DND-41 (cell line): ENCODE measurements around the gene MAP4K1.
A peak's percentile ranks its signal among the peaks of the same experiment; 100 is the strongest.

Source experiments
- ATAC-seq: fragments of 200-7000 bp; cut with Tn5 transposase; 3 replicates; pipeline ENCODE4 v1.9.1; 2021; ENCODE audit warnings: low read depth; ENCODE audit not compliant: insufficient read depth
- DNase-seq: peaks from one replicate; pipeline ENCODE4 v3.0.0-alpha.2; 2020
- H2AFZ ChIP-seq: 2 replicates; pipeline ENCODE4 v1.6.0; 2012; ENCODE audit warnings: low read depth, low read length
- H3K27ac ChIP-seq: 2 replicates; pipeline ENCODE4 v1.5.1; 2012; ENCODE audit warnings: low read length, inconsistent platforms
- H3K27me3 ChIP-seq: fragments of 200-600 bp; sonication (generic); 2 replicates; pipeline ENCODE4 v1.6.0; 2012; ENCODE audit warnings: low read length, mild to moderate bottlenecking, inconsistent platforms; ENCODE audit not compliant: insufficient read depth, poor library complexity
- H3K36me3 ChIP-seq: 2 replicates; pipeline ENCODE4 v1.5.1; 2012; ENCODE audit warnings: low read length, inconsistent platforms; ENCODE audit not compliant: insufficient read depth
- H3K4me1 ChIP-seq: 2 replicates; pipeline ENCODE4 v1.5.1; 2012; ENCODE audit warnings: mild to moderate bottlenecking, low read length; ENCODE audit not compliant: insufficient read depth
- H3K4me2 ChIP-seq: 2 replicates; pipeline ENCODE4 v1.6.0; 2012; ENCODE audit warnings: mild to moderate bottlenecking, moderate library complexity, low read length, inconsistent platforms; ENCODE audit not compliant: insufficient read depth
- H3K4me3 ChIP-seq, 2 experiments: fragments of 200-600 bp in 1 of 2; shearing (Covaris generic) in 1 of 2; 2 replicates each; pipeline ENCODE4 v1.5.1; 2012 to 2016; ENCODE audit warnings: inconsistent platforms in 2 of 2, low read length in 2 of 2, mild to moderate bottlenecking in 2 of 2, low read depth in 1 of 2, moderate library complexity in 1 of 2
- H3K79me2 ChIP-seq: 2 replicates; pipeline ENCODE4 v1.6.0; 2012; ENCODE audit warnings: low read length, inconsistent platforms; ENCODE audit not compliant: insufficient read depth
- H3K9ac ChIP-seq: 2 replicates; pipeline ENCODE4 v1.6.0; 2012; ENCODE audit warnings: low read depth, mild to moderate bottlenecking, inconsistent platforms, low read length, moderate library complexity
- H3K9me3 ChIP-seq: 2 replicates; pipeline ENCODE4 v1.5.1; 2012; ENCODE audit warnings: low read length, moderate library complexity, mild to moderate bottlenecking, inconsistent platforms; ENCODE audit not compliant: insufficient read depth, severe bottlenecking
- H4K20me1 ChIP-seq: 2 replicates; pipeline ENCODE4 v1.6.0; 2012; ENCODE audit warnings: low read length; ENCODE audit not compliant: insufficient read depth
- CTCF ChIP-seq: IDR thresholded peaks from 2 replicates; pipeline ENCODE4 v1.5.1; 2012; ENCODE audit warnings: borderline replicate concordance, low read length, moderate library complexity, mild to moderate bottlenecking; ENCODE audit not compliant: poor library complexity, severe bottlenecking; ENCODE audit errors: extremely low read depth
- EZH2 ChIP-seq: IDR thresholded peaks from 3 replicates; pipeline ENCODE4 v1.6.1; 2012; ENCODE audit warnings: borderline replicate concordance, low read depth, mild to moderate bottlenecking, moderate library complexity, low read length, inconsistent platforms; ENCODE audit not compliant: severe bottlenecking

MAP4K1 gene

GRCh38 chr19:38545596-38545995 is 72.2 kb downstream of the MAP4K1 start:
- Histone ChIP-seq H3K4me1 (peaks cover 5% of the 10 kb centered on the region), H3K27me3 (no peaks in the 10 kb centered on the region), H3K4me3 (no peak overlapping the region), H2AFZ (no peak overlapping the region), H3K4me2 (no peak overlapping the region), H3K9ac (no peak overlapping the region), H3K27ac (no peak overlapping the region), H3K79me2 (no peaks in the 10 kb centered on the region), H4K20me1 (no peaks in the 10 kb centered on the region), H3K36me3 (no peaks in the 10 kb centered on the region), H3K9me3 (no peaks in the 10 kb centered on the region)
- no peak for TF ChIP-seq CTCF
- no peak for TF ChIP-seq EZH2
- DNase-seq (no peak), ATAC-seq (no peak)

GRCh38 chr19:38544569-38545315 is 73.0 kb downstream of the MAP4K1 start:
- no peak overlapping the region for H3K9ac ChIP-seq
- peak overlapping the region; percentile 67 for H2AFZ ChIP-seq
- no peak overlapping the region for H3K4me3 ChIP-seq
- H3K9me3 ChIP-seq, result no peaks in the 10 kb centered on the region
- no peaks in the 10 kb centered on the region for H3K27me3 ChIP-seq
- TF ChIP-seq CTCF, result no peak
- TF ChIP-seq EZH2, result no peak
- DNase-seq (peak; percentile 37), ATAC-seq (no peak)
- no peak overlapping the region for H3K27ac ChIP-seq
- no peaks in the 10 kb centered on the region for H4K20me1 ChIP-seq
- H3K4me1 ChIP-seq, result peaks cover 5% of the 10 kb centered on the region
- H3K79me2 ChIP-seq, result no peaks in the 10 kb centered on the region
- H3K4me2 ChIP-seq, result peak overlapping the region; percentile 33; the same call in 1 of the 2 replicates
- no peaks in the 10 kb centered on the region for H3K36me3 ChIP-seq

DNA sequence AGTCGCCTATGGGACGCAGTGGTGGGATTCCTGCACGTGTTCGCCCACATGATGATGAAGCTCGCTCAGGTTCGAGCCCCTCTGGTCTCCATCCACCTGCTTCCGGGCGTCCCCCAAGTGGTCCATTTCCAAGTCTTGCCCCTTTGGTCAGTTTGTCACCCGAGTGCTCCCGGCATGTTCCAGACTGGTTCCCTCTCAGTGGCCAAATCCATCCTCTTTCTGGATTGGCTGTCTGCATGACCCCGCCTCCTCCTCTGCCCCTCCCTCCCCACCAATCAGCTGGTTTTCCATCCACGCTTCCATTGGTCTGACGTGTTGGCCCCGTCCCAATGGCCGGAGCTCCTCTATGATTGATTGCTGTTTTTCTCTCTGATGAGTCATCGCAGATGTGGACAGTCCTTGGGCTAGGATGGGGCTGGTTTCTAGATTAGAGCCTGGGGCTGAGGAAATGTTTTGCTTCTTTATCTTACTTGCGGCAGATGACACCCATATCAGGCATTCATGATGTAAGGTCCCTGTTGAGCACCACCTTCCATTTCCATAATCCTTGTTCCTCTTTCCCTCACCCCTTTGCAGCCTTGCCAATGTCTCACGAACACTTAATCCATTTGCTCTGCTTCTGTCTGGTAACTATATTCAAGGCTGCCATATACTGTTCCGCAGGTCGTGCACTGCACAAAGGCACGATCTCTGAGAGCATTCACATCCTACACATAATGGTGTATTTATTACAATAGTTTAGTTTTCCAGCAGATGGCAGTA is 73.8 kb downstream of the MAP4K1 start:
- H3K4me3 ChIP-seq, result no peak overlapping the region
- 0 out of 2 replicates have a peak overlapping the region, but pooled peaks have one; percentile 33 for H3K4me2 ChIP-seq
- H2AFZ ChIP-seq, result no peak overlapping the region

More for the DNA sequence above, 73.8 kb downstream of the MAP4K1 start:
- TF ChIP-seq CTCF, result peak; percentile 74
- no peak for TF ChIP-seq EZH2
- no peaks in the 10 kb centered on the region for H3K36me3 ChIP-seq
- H4K20me1 ChIP-seq, result no peaks in the 10 kb centered on the region
- no peak overlapping the region for H3K9ac ChIP-seq
- no peak overlapping the region for H3K27ac ChIP-seq
- no peaks in the 10 kb centered on the region for H3K79me2 ChIP-seq
- no peaks in the 10 kb centered on the region for H3K27me3 ChIP-seq
- no peaks in the 10 kb centered on the region for H3K9me3 ChIP-seq
- DNase-seq (no peak), ATAC-seq (peak; percentile 97)
- peaks cover 5% of the 10 kb centered on the region for H3K4me1 ChIP-seq
